IMR-90 (cell line): ENCODE data around the gene MAML3. TPM values are rescaled to one million over a fixed set of nuclear protein-coding genes. Genes with fewer than 3 reads are reported as not detected.

Experiments used
- ATAC-seq: fragments of 200-7000 bp; cut with Tn5 transposase; 2 replicates; pipeline ENCODE4 v1.9.1; 2020; ENCODE audit warnings: low read depth, mild to moderate bottlenecking, moderate library complexity
- BruUV-seq: library from RNA; stranded (reverse); fragments of 400-500 nt; replicated peaks from 2 replicates; lab custom pipeline; 2021; lab: Mats Ljungman, UMichigan
- CTCF ChIA-PET: fragments of 300-600 bp; formaldehyde crosslinking; extraction: SDS; loops from one replicate; lab custom pipeline; 2021; ENCODE audit warnings: antibody characterized with exemption; lab: Yijun Ruan, JAX
- POLR2A ChIA-PET: fragments of 300-600 bp; sonication (Branson Sonifier 250); formaldehyde crosslinking; loops from one replicate; lab custom pipeline; 2022; ENCODE audit warnings: antibody characterized with exemption; ENCODE audit not compliant: unreplicated experiment; lab: Charles Lee
- DNase-seq: peaks from one replicate; pipeline ENCODE4 v3.0.0; 2013
- H2AFZ ChIP-seq: replicated peaks from 2 replicates; pipeline ENCODE3; 2013; ENCODE audit warnings: low read length, mild to moderate bottlenecking; ENCODE audit not compliant: poor library complexity
- H2AK5ac ChIP-seq: 2 replicates; pipeline ENCODE4 v1.6.1; 2013; ENCODE audit warnings: low read depth, low read length, inconsistent platforms
- H2AK9ac ChIP-seq: replicated peaks from 2 replicates; pipeline ENCODE3; 2013; ENCODE audit warnings: mild to moderate bottlenecking, low read depth, low read length, moderate library complexity; ENCODE audit not compliant: poor library complexity
- H2BK120ac ChIP-seq: 2 replicates; pipeline ENCODE4 v1.6.1; 2013; ENCODE audit warnings: low read depth, low read length, inconsistent platforms
- H2BK15ac ChIP-seq: 3 replicates; pipeline ENCODE4 v1.6.1; 2013; ENCODE audit warnings: low read depth, low read length, inconsistent platforms
- H2BK20ac ChIP-seq: 2 replicates; pipeline ENCODE4 v1.6.1; 2013; ENCODE audit warnings: low read depth, mild to moderate bottlenecking, inconsistent platforms, low read length, moderate library complexity
- H2BK5ac ChIP-seq: 2 replicates; pipeline ENCODE4 v1.6.1; 2013; ENCODE audit warnings: mild to moderate bottlenecking, low read depth, low read length, inconsistent platforms; ENCODE audit not compliant: poor library complexity, severe bottlenecking
- H3K14ac ChIP-seq: replicated peaks from 2 replicates; pipeline ENCODE4 v1.6.1; 2013; ENCODE audit warnings: low read depth, low read length, inconsistent platforms
- H3K18ac ChIP-seq: 2 replicates; pipeline ENCODE4 v1.6.1; 2013; ENCODE audit warnings: low read depth, low read length, control low read depth
- H3K23ac ChIP-seq: 2 replicates; pipeline ENCODE4 v1.6.1; 2013; ENCODE audit warnings: low read depth, low read length, inconsistent platforms
- H3K27ac ChIP-seq: 2 replicates; pipeline ENCODE4 v1.5.1; 2013; ENCODE audit warnings: mild to moderate bottlenecking, control low read depth, low read length; ENCODE audit not compliant: insufficient read depth
- H3K27me3 ChIP-seq: 2 replicates; pipeline ENCODE4 v1.6.1; 2013; ENCODE audit warnings: low read length; ENCODE audit not compliant: control insufficient read depth, insufficient read depth
- H3K36me3 ChIP-seq: 2 replicates; pipeline ENCODE4 v1.6.1; 2013; ENCODE audit warnings: low read length, mixed read lengths; ENCODE audit not compliant: control insufficient read depth, insufficient read depth
- H3K4ac ChIP-seq: 2 replicates; pipeline ENCODE4 v1.6.1; 2013; ENCODE audit warnings: low read depth, low read length, inconsistent platforms
- H3K4me1 ChIP-seq: 2 replicates; pipeline ENCODE4 v1.6.1; 2013; ENCODE audit warnings: low read length, mixed read lengths; ENCODE audit not compliant: control insufficient read depth, insufficient read depth
- H3K4me2 ChIP-seq: 2 replicates; pipeline ENCODE4 v1.6.1; 2013; ENCODE audit warnings: low read depth, mild to moderate bottlenecking, control low read depth, low read length, moderate library complexity
- H3K4me3 ChIP-seq: 2 replicates; pipeline ENCODE4 v1.5.1; 2013; ENCODE audit warnings: low read depth, mild to moderate bottlenecking, control low read depth, low read length, moderate library complexity; ENCODE audit not compliant: insufficient read depth
- H3K56ac ChIP-seq: 2 replicates; pipeline ENCODE4 v1.6.1; 2013; ENCODE audit warnings: low read length, inconsistent platforms; ENCODE audit not compliant: insufficient read depth; ENCODE audit errors: extremely low read depth
- H3K79me1 ChIP-seq, 2 experiments: 2 replicates each; pipeline ENCODE4 v1.6.1; 2013; ENCODE audit warnings: low read length in 2 of 2, inconsistent platforms in 1 of 2, low read depth in 1 of 2
- H3K9ac ChIP-seq: 2 replicates; pipeline ENCODE4 v1.6.1; 2013; ENCODE audit warnings: low read depth, low read length, control low read depth
- H3K9me1 ChIP-seq: 2 replicates; pipeline ENCODE4 v1.6.1; 2013; ENCODE audit warnings: low read length, inconsistent platforms; ENCODE audit not compliant: insufficient read depth
- H3K9me3 ChIP-seq: 2 replicates; pipeline ENCODE4 v1.6.1; 2013; ENCODE audit warnings: low read length; ENCODE audit not compliant: control insufficient read depth, insufficient read depth
- H4K20me1 ChIP-seq: 2 replicates; pipeline ENCODE4 v1.6.1; 2013; ENCODE audit warnings: low read length, inconsistent platforms; ENCODE audit not compliant: insufficient read depth
- H4K5ac ChIP-seq: 2 replicates; pipeline ENCODE4 v1.6.1; 2013; ENCODE audit warnings: mild to moderate bottlenecking, low read depth, low read length, control low read depth
- H4K8ac ChIP-seq, 2 experiments: 2 replicates each; pipeline ENCODE4 v1.6.1; 2013; ENCODE audit warnings: low read depth in 2 of 2, low read length in 2 of 2, control low read depth in 1 of 2, inconsistent platforms in 1 of 2
- H4K91ac ChIP-seq: 2 replicates; pipeline ENCODE4 v1.6.1; 2013; ENCODE audit warnings: low read depth, low read length, inconsistent platforms; ENCODE audit not compliant: insufficient read depth
- BHLHE40 ChIP-seq: fragments of 150-350 bp; IDR thresholded peaks from 2 replicates; pipeline ENCODE4 v1.6.1; 2016; ENCODE audit warnings: mild to moderate bottlenecking, low read depth, low read length
- CEBPB ChIP-seq: IDR thresholded peaks from 2 replicates; pipeline ENCODE4 v1.6.1; 2012; ENCODE audit warnings: low read depth, low read length, improper control_type of control experiment
- CHD1 ChIP-seq: IDR thresholded peaks from 2 replicates; pipeline ENCODE4 v1.6.1; 2012; ENCODE audit warnings: low read depth, low read length, improper control_type of control experiment
- ELK1 ChIP-seq: fragments of 150-350 bp; IDR thresholded peaks from 2 replicates; pipeline ENCODE4 v1.6.1; 2016; ENCODE audit warnings: low read depth, mild to moderate bottlenecking, low read length, moderate library complexity, borderline replicate concordance
- FOS ChIP-seq: fragments of 150-350 bp; IDR thresholded peaks from 2 replicates; pipeline ENCODE4 v1.6.1; 2016; ENCODE audit warnings: low read depth, low read length
- MAFK ChIP-seq: IDR thresholded peaks from 2 replicates; pipeline ENCODE4 v1.6.1; 2012; ENCODE audit warnings: low read depth, low read length, improper control_type of control experiment
- MAZ ChIP-seq: IDR thresholded peaks from 2 replicates; pipeline ENCODE4 v1.6.1; 2012; ENCODE audit warnings: low read depth, mild to moderate bottlenecking, low read length, improper control_type of control experiment, moderate library complexity, borderline replicate concordance
- MXI1 ChIP-seq: IDR thresholded peaks from 2 replicates; pipeline ENCODE4 v1.6.1; 2012; ENCODE audit warnings: low read depth, mild to moderate bottlenecking, low read length, moderate library complexity, borderline replicate concordance
- NFE2L2 ChIP-seq: fragments of 150-350 bp; IDR thresholded peaks from 2 replicates; pipeline ENCODE4 v1.6.1; 2016; ENCODE audit warnings: low read depth, mild to moderate bottlenecking, low read length
- POLR2A ChIP-seq: IDR thresholded peaks from 2 replicates; pipeline ENCODE4 v1.6.1; 2012; ENCODE audit warnings: mild to moderate bottlenecking, low read depth, low read length
- RCOR1 ChIP-seq: IDR thresholded peaks from 2 replicates; pipeline ENCODE4 v1.6.1; 2012; ENCODE audit warnings: mild to moderate bottlenecking, low read length, improper control_type of control experiment; ENCODE audit not compliant: insufficient replicate concordance
- RFX5 ChIP-seq: IDR thresholded peaks from 2 replicates; pipeline ENCODE4 v1.8.0; 2012; ENCODE audit warnings: low read depth, mild to moderate bottlenecking, low read length, moderate library complexity
- SMC3 ChIP-seq: fragments of 150-350 bp; IDR thresholded peaks from 2 replicates; pipeline ENCODE4 v1.6.1; 2016; ENCODE audit warnings: low read depth, mild to moderate bottlenecking, antibody characterized with exemption, low read length, moderate library complexity
- WGBS, 2 experiments: methylation state at CpG; one replicate each; pipeline versions ENCODE4 v1.1.5 to v1.1.7; 2013; ENCODE audit warnings: missing lambda C conversion rate in 2 of 2; ENCODE audit not compliant: insufficient read length in 1 of 2; ENCODE audit errors: extremely low coverage in 2 of 2; 5-methylcytosine and 5-hydroxymethylcytosine counted together
- dilution Hi-C: fragments of 300-500 bp; cut with HindIII; formaldehyde crosslinking; loops from one replicate; pipeline ENCODE4 v1.14.3; 2018; ENCODE audit warnings: low sequenced_read_pairs; ENCODE audit not compliant: unreplicated experiment
- in situ Hi-C: fragments of 300-500 bp; cut with MboI; formaldehyde crosslinking; loops from 3 replicates; pipeline ENCODE4 v1.14.3; 2019; ENCODE audit warnings: low sequenced_read_pairs, inconsistent platforms, mixed read lengths
- intact Hi-C: fragments of 100-400 bp; cut with micrococcal nuclease; formaldehyde crosslinking; loops from 2 replicates; pipeline ENCODE4 v1.10.0; 2022
- polyA plus RNA-seq, 3 experiments: library from polyadenylated mRNA; depleted of rRNA; stranded (reverse); fragments of >200 nt; gene quantifications; 2 replicates each; pipeline ENCODE4 v1.2.3, GENCODE V29; 2012; ENCODE audit warnings: low replicate concordance in 1 of 3
- total RNA-seq: library from RNA; depleted of rRNA; stranded (reverse); fragments of >200 nt; gene quantifications from 2 replicates; pipeline ENCODE4 v1.2.3, GENCODE V29; 2012
- TF ChIP-seq, protein P1 (sequence below): conservative IDR thresholded peaks from 2 replicates; pipeline ENCODE4 v1.5.1; 2012; ENCODE audit warnings: mild to moderate bottlenecking, low read depth, low read length, improper control_type of control experiment

Gene MAML3
- total and polyA plus RNA-seq, 2 of the 4 experiments (the other 2 are of a cell fraction), result 0.90 to 1.7 TPM

DNA sequence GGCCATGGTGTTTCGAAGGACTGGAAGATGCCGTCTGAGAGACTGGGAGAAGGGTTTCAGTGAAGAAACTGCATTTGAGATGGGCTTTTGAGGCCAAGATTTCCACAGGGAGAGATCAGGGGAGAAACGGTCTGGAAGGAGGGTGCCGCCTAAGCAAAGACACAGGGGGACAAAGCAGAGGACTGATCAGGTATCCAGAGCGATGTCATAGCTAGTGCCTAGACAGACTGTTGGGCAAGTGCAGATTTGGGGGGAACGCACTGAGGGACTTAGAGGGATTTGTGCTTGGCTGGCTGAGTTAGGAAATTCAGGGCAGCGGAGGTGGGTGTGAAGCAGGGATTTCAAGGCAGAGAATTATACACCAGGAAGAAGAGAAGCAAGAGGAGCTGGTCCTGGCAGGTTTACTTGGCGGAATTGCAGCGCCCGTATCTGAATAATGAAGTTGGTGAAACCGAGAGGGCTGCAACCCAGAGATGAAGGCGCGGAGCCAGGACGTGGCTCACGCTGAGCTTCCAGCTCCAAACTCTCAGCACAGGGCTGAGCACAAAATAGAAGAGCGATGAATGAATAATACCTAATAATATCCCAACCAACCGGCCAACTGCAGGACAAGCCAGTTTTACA lies 106.9 kb downstream of the MAML3 start:
- Histone ChIP-seq H2BK120ac (peak overlapping the region; percentile 53; the same call in 1 of the 2 replicates), H2BK15ac (no peak overlapping the region), H3K9me3 (no peaks in the 10 kb centered on the region), H4K5ac (no peak overlapping the region), H3K14ac (peak overlapping the region; percentile 54; the same call in 1 of the 2 replicates), H3K4ac (peak overlapping the region; percentile 37; the same call in 1 of the 2 replicates), H3K9ac (no peak overlapping the region), H3K36me3 (no peaks in the 10 kb centered on the region), H3K4me2 (peak overlapping the region; percentile 10; the same call in 1 of the 2 replicates), H3K18ac (peak overlapping the region; percentile 18; the same call in 1 of the 2 replicates), H4K91ac (no peak overlapping the region; the same call in 1 of the 2 replicates), H3K4me1 (peaks cover 13% of the 10 kb centered on the region), H2BK20ac (0 out of 2 replicates have a peak overlapping the region, but pooled peaks have one; percentile 23), H2AK5ac (peak overlapping the region; percentile 60), H2AFZ (peak overlapping the region; percentile 62), H4K8ac (peak overlapping the region in 1 of 2 experiments; percentile 25; a peak in 1 of 4 replicates), H3K23ac (no peak overlapping the region), H2BK5ac (no peak overlapping the region), H3K79me1 (peaks cover 8 to 14% of the 10 kb centered on the region in 2 experiments; a peak in 1 of 4 replicates), H3K27me3 (no peaks in the 10 kb centered on the region), H3K56ac (no peak overlapping the region), H4K20me1 (no peaks in the 10 kb centered on the region), H3K9me1 (peaks cover 3% of the 10 kb centered on the region), H3K27ac (peak overlapping the region; percentile 15; the same call in 1 of the 2 replicates), H3K4me3 (no peak overlapping the region), H2AK9ac (no peak overlapping the region)
- BruUV-seq, result no TSS peak
- intact Hi-C loops (loop anchor here (5.0 kb wide), 2 partner anchors 310 to 390 kb away; no protein-coding TSS in a partner anchor), dilution Hi-C loops (no loop called here), in situ Hi-C loops (loop anchor here (10.0 kb wide), 1 partner anchor 108 kb away; the partner anchor contains the start of gene MAML3)
- ATAC-seq, result no peak
- ChIA-PET CTCF (interaction anchor here (1.1 kb wide), 1 partner anchor 206 kb away, joined by 3 read pairs; no protein-coding TSS in a partner anchor), POLR2A (no interaction called here)
- no peak for DNase-seq
- WGBS, 2 experiments, result 77% methylated on average over 6 of the region's 17 CpGs; no CpG with 5 or more reads in 1 of the 2 experiments
- no peak for TF ChIP-seq FOS
- TF ChIP-seq CHD1, result no peak
- TF ChIP-seq POLR2A, result no peak
- no peak for TF ChIP-seq BHLHE40
- TF ChIP-seq MAFK, result no peak
- no peak for TF ChIP-seq MAZ
- no peak for TF ChIP-seq CEBPB
- TF ChIP-seq RCOR1, result no peak
- TF ChIP-seq MXI1, result no peak
- TF ChIP-seq SMC3, result no peak
- TF ChIP-seq, protein P1, sequence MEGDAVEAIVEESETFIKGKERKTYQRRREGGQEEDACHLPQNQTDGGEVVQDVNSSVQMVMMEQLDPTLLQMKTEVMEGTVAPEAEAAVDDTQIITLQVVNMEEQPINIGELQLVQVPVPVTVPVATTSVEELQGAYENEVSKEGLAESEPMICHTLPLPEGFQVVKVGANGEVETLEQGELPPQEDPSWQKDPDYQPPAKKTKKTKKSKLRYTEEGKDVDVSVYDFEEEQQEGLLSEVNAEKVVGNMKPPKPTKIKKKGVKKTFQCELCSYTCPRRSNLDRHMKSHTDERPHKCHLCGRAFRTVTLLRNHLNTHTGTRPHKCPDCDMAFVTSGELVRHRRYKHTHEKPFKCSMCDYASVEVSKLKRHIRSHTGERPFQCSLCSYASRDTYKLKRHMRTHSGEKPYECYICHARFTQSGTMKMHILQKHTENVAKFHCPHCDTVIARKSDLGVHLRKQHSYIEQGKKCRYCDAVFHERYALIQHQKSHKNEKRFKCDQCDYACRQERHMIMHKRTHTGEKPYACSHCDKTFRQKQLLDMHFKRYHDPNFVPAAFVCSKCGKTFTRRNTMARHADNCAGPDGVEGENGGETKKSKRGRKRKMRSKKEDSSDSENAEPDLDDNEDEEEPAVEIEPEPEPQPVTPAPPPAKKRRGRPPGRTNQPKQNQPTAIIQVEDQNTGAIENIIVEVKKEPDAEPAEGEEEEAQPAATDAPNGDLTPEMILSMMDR, result no peak
- TF ChIP-seq NFE2L2, result no peak
- no peak for TF ChIP-seq ELK1
- TF ChIP-seq RFX5, result no peak
